ENCODE measurements around the gene SLC37A1.
"Not testable (repeated sequence)": the region's sequence is repeated elsewhere in the genome, so short reads cannot be mapped to it uniquely, and the experiment has no call there.

The SLC37A1 gene

GRCh38 chr21:42595283-42596187 lies 81.9 kb downstream of the SLC37A1 start:
- no peak for DNase-seq (ENCODE audit: low spot score)

- DNase-seq (ENCODE audit: low spot score) = no peak
Observed at GRCh38 chr21:42596657-42597056, 83.0 kb downstream of the SLC37A1 start.

- DNase-seq (ENCODE audit: low spot score) = no peak
Observed at GRCh38 chr21:42597487-42598158, 84.0 kb downstream of the SLC37A1 start.

GRCh38 chr21:42598159-42598735 lies 84.6 kb downstream of the SLC37A1 start:
- no peak for DNase-seq (ENCODE audit: low spot score)

- no peak for DNase-seq (ENCODE audit: low spot score)
Observed at GRCh38 chr21:42599486-42599885, 85.8 kb downstream of the SLC37A1 start.

GRCh38 chr21:42599962-42600361 lies 86.3 kb downstream of the SLC37A1 start:
- no peak for DNase-seq (ENCODE audit: low spot score)

- DNase-seq (ENCODE audit: low spot score) = no peak
Observed at GRCh38 chr21:42601656-42602055, 88.0 kb downstream of the SLC37A1 start.

- DNase-seq (ENCODE audit: low spot score) = no peak
Observed at GRCh38 chr21:42607102-42607501, 93.5 kb downstream of the SLC37A1 start.

GRCh38 chr21:42607525-42608102 lies 94.0 kb downstream of the SLC37A1 start:
- no peak for DNase-seq (ENCODE audit: low spot score)

- DNase-seq (ENCODE audit: low spot score) = no peak
Observed at GRCh38 chr21:42608446-42608845, 94.8 kb downstream of the SLC37A1 start.

GRCh38 chr21:42609811-42610210 lies 96.2 kb downstream of the SLC37A1 start:
- no peak for DNase-seq (ENCODE audit: low spot score)

- DNase-seq (ENCODE audit: low spot score) = no peak
Observed at GRCh38 chr21:42611852-42612251, 98.2 kb downstream of the SLC37A1 start.

- DNase-seq (ENCODE audit: low spot score) = no peak
Observed at GRCh38 chr21:42612390-42612789, 98.7 kb downstream of the SLC37A1 start.

GRCh38 chr21:42613756-42614155 lies 100.1 kb downstream of the SLC37A1 start:
- no peak for DNase-seq (ENCODE audit: low spot score)

GRCh38 chr21:42614396-42614795 lies 100.7 kb downstream of the SLC37A1 start:
- no peak for DNase-seq (ENCODE audit: low spot score)

- peak; percentile 54 for DNase-seq (ENCODE audit: low spot score)
Observed at GRCh38 chr21:42614811-42615351, 101.2 kb downstream of the SLC37A1 start.

- DNase-seq (ENCODE audit: low spot score) = not testable (repeated sequence)
Observed at GRCh38 chr21:42615377-42615776, 101.7 kb downstream of the SLC37A1 start.

GRCh38 chr21:42615924-42616323 lies 102.3 kb downstream of the SLC37A1 start:
- DNase-seq (ENCODE audit: low spot score) = no peak

GRCh38 chr21:42616446-42616845 lies 102.8 kb downstream of the SLC37A1 start:
- DNase-seq (ENCODE audit: low spot score) = no peak

GRCh38 chr21:42616941-42617340 lies 103.3 kb downstream of the SLC37A1 start:
- DNase-seq (ENCODE audit: low spot score) = no peak

- no peak for DNase-seq (ENCODE audit: low spot score)
Observed at GRCh38 chr21:42617486-42617885, 103.8 kb downstream of the SLC37A1 start.

- no peak for DNase-seq (ENCODE audit: low spot score)
Observed at GRCh38 chr21:42618707-42619102, 105.1 kb downstream of the SLC37A1 start.
